IMR-90 (cell line): Measurements from ENCODE around the gene C17orf78. TPM values are rescaled to one million over a fixed set of nuclear protein-coding genes. Genes with fewer than 3 reads are reported as not detected.
A peak's percentile ranks its signal among the peaks of the same experiment; 100 is the strongest.

ENCODE experiments used
- ATAC-seq: fragments of 200-7000 bp; cut with Tn5 transposase; 2 replicates; pipeline ENCODE4 v1.9.1; 2020; ENCODE audit warnings: low read depth, mild to moderate bottlenecking, moderate library complexity
- BruUV-seq: library from RNA; stranded (reverse); fragments of 400-500 nt; replicated peaks from 2 replicates; lab custom pipeline; 2021; lab: Mats Ljungman, UMichigan
- CTCF ChIA-PET: fragments of 300-600 bp; formaldehyde crosslinking; extraction: SDS; loops from one replicate; lab custom pipeline; 2021; ENCODE audit warnings: antibody characterized with exemption; lab: Yijun Ruan, JAX
- POLR2A ChIA-PET: fragments of 300-600 bp; sonication (Branson Sonifier 250); formaldehyde crosslinking; loops from one replicate; lab custom pipeline; 2022; ENCODE audit warnings: antibody characterized with exemption; ENCODE audit not compliant: unreplicated experiment; lab: Charles Lee
- DNase-seq: peaks from one replicate; pipeline ENCODE4 v3.0.0; 2013
- H2AFZ ChIP-seq: replicated peaks from 2 replicates; pipeline ENCODE3; 2013; ENCODE audit warnings: low read length, mild to moderate bottlenecking; ENCODE audit not compliant: poor library complexity
- H2AK5ac ChIP-seq: 2 replicates; pipeline ENCODE4 v1.6.1; 2013; ENCODE audit warnings: low read depth, low read length, inconsistent platforms
- H2AK9ac ChIP-seq: replicated peaks from 2 replicates; pipeline ENCODE3; 2013; ENCODE audit warnings: mild to moderate bottlenecking, low read depth, low read length, moderate library complexity; ENCODE audit not compliant: poor library complexity
- H2BK120ac ChIP-seq: 2 replicates; pipeline ENCODE4 v1.6.1; 2013; ENCODE audit warnings: low read depth, low read length, inconsistent platforms
- H2BK15ac ChIP-seq: 3 replicates; pipeline ENCODE4 v1.6.1; 2013; ENCODE audit warnings: low read depth, low read length, inconsistent platforms
- H2BK20ac ChIP-seq: 2 replicates; pipeline ENCODE4 v1.6.1; 2013; ENCODE audit warnings: low read depth, mild to moderate bottlenecking, inconsistent platforms, low read length, moderate library complexity
- H2BK5ac ChIP-seq: 2 replicates; pipeline ENCODE4 v1.6.1; 2013; ENCODE audit warnings: mild to moderate bottlenecking, low read depth, low read length, inconsistent platforms; ENCODE audit not compliant: poor library complexity, severe bottlenecking
- H3K14ac ChIP-seq: replicated peaks from 2 replicates; pipeline ENCODE4 v1.6.1; 2013; ENCODE audit warnings: low read depth, low read length, inconsistent platforms
- H3K18ac ChIP-seq: 2 replicates; pipeline ENCODE4 v1.6.1; 2013; ENCODE audit warnings: low read depth, low read length, control low read depth
- H3K23ac ChIP-seq: 2 replicates; pipeline ENCODE4 v1.6.1; 2013; ENCODE audit warnings: low read depth, low read length, inconsistent platforms
- H3K27ac ChIP-seq: 2 replicates; pipeline ENCODE4 v1.5.1; 2013; ENCODE audit warnings: mild to moderate bottlenecking, control low read depth, low read length; ENCODE audit not compliant: insufficient read depth
- H3K27me3 ChIP-seq: 2 replicates; pipeline ENCODE4 v1.6.1; 2013; ENCODE audit warnings: low read length; ENCODE audit not compliant: control insufficient read depth, insufficient read depth
- H3K36me3 ChIP-seq: 2 replicates; pipeline ENCODE4 v1.6.1; 2013; ENCODE audit warnings: low read length, mixed read lengths; ENCODE audit not compliant: control insufficient read depth, insufficient read depth
- H3K4ac ChIP-seq: 2 replicates; pipeline ENCODE4 v1.6.1; 2013; ENCODE audit warnings: low read depth, low read length, inconsistent platforms
- H3K4me1 ChIP-seq: 2 replicates; pipeline ENCODE4 v1.6.1; 2013; ENCODE audit warnings: low read length, mixed read lengths; ENCODE audit not compliant: control insufficient read depth, insufficient read depth
- H3K4me2 ChIP-seq: 2 replicates; pipeline ENCODE4 v1.6.1; 2013; ENCODE audit warnings: low read depth, mild to moderate bottlenecking, control low read depth, low read length, moderate library complexity
- H3K4me3 ChIP-seq: 2 replicates; pipeline ENCODE4 v1.5.1; 2013; ENCODE audit warnings: low read depth, mild to moderate bottlenecking, control low read depth, low read length, moderate library complexity; ENCODE audit not compliant: insufficient read depth
- H3K56ac ChIP-seq: 2 replicates; pipeline ENCODE4 v1.6.1; 2013; ENCODE audit warnings: low read length, inconsistent platforms; ENCODE audit not compliant: insufficient read depth; ENCODE audit errors: extremely low read depth
- H3K79me1 ChIP-seq, 2 experiments: 2 replicates each; pipeline ENCODE4 v1.6.1; 2013; ENCODE audit warnings: low read length in 2 of 2, inconsistent platforms in 1 of 2, low read depth in 1 of 2
- H3K9ac ChIP-seq: 2 replicates; pipeline ENCODE4 v1.6.1; 2013; ENCODE audit warnings: low read depth, low read length, control low read depth
- H3K9me1 ChIP-seq: 2 replicates; pipeline ENCODE4 v1.6.1; 2013; ENCODE audit warnings: low read length, inconsistent platforms; ENCODE audit not compliant: insufficient read depth
- H3K9me3 ChIP-seq: 2 replicates; pipeline ENCODE4 v1.6.1; 2013; ENCODE audit warnings: low read length; ENCODE audit not compliant: control insufficient read depth, insufficient read depth
- H4K20me1 ChIP-seq: 2 replicates; pipeline ENCODE4 v1.6.1; 2013; ENCODE audit warnings: low read length, inconsistent platforms; ENCODE audit not compliant: insufficient read depth
- H4K5ac ChIP-seq: 2 replicates; pipeline ENCODE4 v1.6.1; 2013; ENCODE audit warnings: mild to moderate bottlenecking, low read depth, low read length, control low read depth
- H4K8ac ChIP-seq, 2 experiments: 2 replicates each; pipeline ENCODE4 v1.6.1; 2013; ENCODE audit warnings: low read depth in 2 of 2, low read length in 2 of 2, control low read depth in 1 of 2, inconsistent platforms in 1 of 2
- H4K91ac ChIP-seq: 2 replicates; pipeline ENCODE4 v1.6.1; 2013; ENCODE audit warnings: low read depth, low read length, inconsistent platforms; ENCODE audit not compliant: insufficient read depth
- BHLHE40 ChIP-seq: fragments of 150-350 bp; IDR thresholded peaks from 2 replicates; pipeline ENCODE4 v1.6.1; 2016; ENCODE audit warnings: mild to moderate bottlenecking, low read depth, low read length
- MAFK ChIP-seq: IDR thresholded peaks from 2 replicates; pipeline ENCODE4 v1.6.1; 2012; ENCODE audit warnings: low read depth, low read length, improper control_type of control experiment
- MAZ ChIP-seq: IDR thresholded peaks from 2 replicates; pipeline ENCODE4 v1.6.1; 2012; ENCODE audit warnings: low read depth, mild to moderate bottlenecking, low read length, improper control_type of control experiment, moderate library complexity, borderline replicate concordance
- RAD21 ChIP-seq: IDR thresholded peaks from 2 replicates; pipeline ENCODE4 v1.6.1; 2012; ENCODE audit warnings: low read length, improper control_type of control experiment
- SMC3 ChIP-seq: fragments of 150-350 bp; IDR thresholded peaks from 2 replicates; pipeline ENCODE4 v1.6.1; 2016; ENCODE audit warnings: low read depth, mild to moderate bottlenecking, antibody characterized with exemption, low read length, moderate library complexity
- WGBS, 2 experiments: methylation state at CpG; one replicate each; pipeline versions ENCODE4 v1.1.5 to v1.1.7; 2013; ENCODE audit warnings: missing lambda C conversion rate in 2 of 2; ENCODE audit not compliant: insufficient read length in 1 of 2; ENCODE audit errors: extremely low coverage in 2 of 2; 5-methylcytosine and 5-hydroxymethylcytosine counted together
- dilution Hi-C: fragments of 300-500 bp; cut with HindIII; formaldehyde crosslinking; loops from one replicate; pipeline ENCODE4 v1.14.3; 2018; ENCODE audit warnings: low sequenced_read_pairs; ENCODE audit not compliant: unreplicated experiment
- in situ Hi-C: fragments of 300-500 bp; cut with MboI; formaldehyde crosslinking; loops from 3 replicates; pipeline ENCODE4 v1.14.3; 2019; ENCODE audit warnings: low sequenced_read_pairs, inconsistent platforms, mixed read lengths
- intact Hi-C: fragments of 100-400 bp; cut with micrococcal nuclease; formaldehyde crosslinking; loops from 2 replicates; pipeline ENCODE4 v1.10.0; 2022
- polyA plus RNA-seq, 3 experiments: library from polyadenylated mRNA; depleted of rRNA; stranded (reverse); fragments of >200 nt; gene quantifications; 2 replicates each; pipeline ENCODE4 v1.2.3, GENCODE V29; 2012; ENCODE audit warnings: low replicate concordance in 1 of 3
- total RNA-seq: library from RNA; depleted of rRNA; stranded (reverse); fragments of >200 nt; gene quantifications from 2 replicates; pipeline ENCODE4 v1.2.3, GENCODE V29; 2012
- TF ChIP-seq, protein P1 (sequence below): fragments of 150-350 bp; IDR thresholded peaks from 2 replicates; pipeline ENCODE4 v1.6.1; 2017; ENCODE audit warnings: mild to moderate bottlenecking, antibody characterized with exemption, low read length, low read depth

The C17orf78 gene
- total and polyA plus RNA-seq, 2 of the 4 experiments (the other 2 are of a cell fraction): not detected

DNA sequence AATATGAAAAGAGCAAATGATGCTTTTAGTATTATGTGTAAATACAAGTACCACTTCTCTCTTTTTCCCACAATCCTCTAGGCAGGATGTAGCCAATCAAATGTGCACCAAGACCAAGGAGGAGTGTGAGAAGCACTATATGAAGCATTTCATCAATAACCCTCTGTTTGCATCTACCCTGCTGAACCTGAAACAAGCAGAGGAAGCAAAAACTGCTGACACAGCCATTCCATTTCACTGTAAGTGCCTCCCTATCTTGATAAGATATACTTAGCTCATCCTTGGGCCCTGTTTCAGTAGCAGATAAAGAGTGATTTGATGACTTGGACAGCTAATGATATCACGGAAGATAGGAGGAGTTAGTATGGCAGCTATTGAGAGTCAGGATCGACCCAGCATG, 64.6 kb downstream of the C17orf78 start:
- no peaks in the 10 kb centered on the region for H4K20me1 ChIP-seq
- in situ Hi-C loops: no loop called here
- no peak overlapping the region for H3K9ac ChIP-seq
- no peaks in the 10 kb centered on the region for H3K27me3 ChIP-seq
- TF ChIP-seq, protein P1, sequence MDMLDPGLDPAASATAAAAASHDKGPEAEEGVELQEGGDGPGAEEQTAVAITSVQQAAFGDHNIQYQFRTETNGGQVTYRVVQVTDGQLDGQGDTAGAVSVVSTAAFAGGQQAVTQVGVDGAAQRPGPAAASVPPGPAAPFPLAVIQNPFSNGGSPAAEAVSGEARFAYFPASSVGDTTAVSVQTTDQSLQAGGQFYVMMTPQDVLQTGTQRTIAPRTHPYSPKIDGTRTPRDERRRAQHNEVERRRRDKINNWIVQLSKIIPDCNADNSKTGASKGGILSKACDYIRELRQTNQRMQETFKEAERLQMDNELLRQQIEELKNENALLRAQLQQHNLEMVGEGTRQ: no peak
- TF ChIP-seq MAFK: peak; percentile 98
- TF ChIP-seq BHLHE40: no peak
- no peak for TF ChIP-seq SMC3
- no peak for TF ChIP-seq MAZ
- TF ChIP-seq RAD21: no peak
- no peak overlapping the region for H3K23ac ChIP-seq
- peak overlapping the region; percentile 37; the same call in 1 of the 2 replicates for H3K14ac ChIP-seq
- H2AK5ac ChIP-seq: peak overlapping the region; percentile 69; the same call in 1 of the 2 replicates
- H3K4me1 ChIP-seq: peaks cover 4% of the 10 kb centered on the region
- CTCF ChIA-PET: no interaction called here
- H2AFZ ChIP-seq: no peak overlapping the region
- peak overlapping the region; percentile 5; the same call in 1 of the 2 replicates for H2BK20ac ChIP-seq
- H2BK120ac ChIP-seq: no peak overlapping the region
- intact Hi-C loops: no loop called here
- H4K8ac ChIP-seq: no peak overlapping the region; a peak in 1 of 4 replicates
- H3K79me1 ChIP-seq: peaks cover 13 to 23% of the 10 kb centered on the region in 2 experiments
- H4K91ac ChIP-seq: no peak overlapping the region
- H3K36me3 ChIP-seq: peaks cover 27% of the 10 kb centered on the region
- H4K5ac ChIP-seq: no peak overlapping the region
- ATAC-seq: no peak
- H3K4me3 ChIP-seq: no peak overlapping the region
- DNase-seq: no peak
- no TSS peak for BruUV-seq
- WGBS, 2 experiments: 86% methylated on average over 1 of the region's 2 CpGs; no CpG with 5 or more reads in 1 of the 2 experiments
- H3K56ac ChIP-seq: no peak overlapping the region
- H3K27ac ChIP-seq: no peak overlapping the region
- no peak overlapping the region for H3K18ac ChIP-seq
- H3K4me2 ChIP-seq: no peak overlapping the region
- H3K9me1 ChIP-seq: peaks cover 8% of the 10 kb centered on the region
- H2BK15ac ChIP-seq: no peak overlapping the region; the same call in 2 of the 3 replicates
- no peak overlapping the region for H2BK5ac ChIP-seq
- POLR2A ChIA-PET: no interaction called here
- no peak overlapping the region for H3K4ac ChIP-seq
- H3K9me3 ChIP-seq: no peaks in the 10 kb centered on the region
- no peak overlapping the region for H2AK9ac ChIP-seq
- dilution Hi-C loops: no loop called here
